Left ventricle myocardium superior (tissue), 1 donor: ENCODE data around the gene OSBP2. TPM values are rescaled to one million over a fixed set of nuclear protein-coding genes. Genes with fewer than 3 reads are reported as not detected.

ENCODE experiments used
- ATAC-seq: fragments of 200-7000 bp; cut with Tn5 transposase; one replicate; pipeline ENCODE4 v1.9.1; 2020; ENCODE audit warnings: mild to moderate bottlenecking, moderate library complexity
- DNase-seq: peaks from one replicate; pipeline ENCODE4 v3.0.0-alpha.2; 2020
- intact Hi-C: fragments of 100-400 bp; cut with micrococcal nuclease; formaldehyde crosslinking; loops from one replicate; pipeline ENCODE4 v1.11.0; 2022
- total RNA-seq: library from RNA; stranded (reverse); fragmentation: NEBNext Ultra II Directional; extraction: Animal tissue kit (Norgen Biotek cat#: 25700); gene quantifications from one replicate; pipeline ENCODE4 v1.2.1, GENCODE V29; 2021
- donor health status: DM: no; HTN: yes; CAD: no; lungs with severe emphysema.

OSBP2 gene
- total RNA-seq, 1 donor from 2014 or later = 16.0 TPM

DNA sequence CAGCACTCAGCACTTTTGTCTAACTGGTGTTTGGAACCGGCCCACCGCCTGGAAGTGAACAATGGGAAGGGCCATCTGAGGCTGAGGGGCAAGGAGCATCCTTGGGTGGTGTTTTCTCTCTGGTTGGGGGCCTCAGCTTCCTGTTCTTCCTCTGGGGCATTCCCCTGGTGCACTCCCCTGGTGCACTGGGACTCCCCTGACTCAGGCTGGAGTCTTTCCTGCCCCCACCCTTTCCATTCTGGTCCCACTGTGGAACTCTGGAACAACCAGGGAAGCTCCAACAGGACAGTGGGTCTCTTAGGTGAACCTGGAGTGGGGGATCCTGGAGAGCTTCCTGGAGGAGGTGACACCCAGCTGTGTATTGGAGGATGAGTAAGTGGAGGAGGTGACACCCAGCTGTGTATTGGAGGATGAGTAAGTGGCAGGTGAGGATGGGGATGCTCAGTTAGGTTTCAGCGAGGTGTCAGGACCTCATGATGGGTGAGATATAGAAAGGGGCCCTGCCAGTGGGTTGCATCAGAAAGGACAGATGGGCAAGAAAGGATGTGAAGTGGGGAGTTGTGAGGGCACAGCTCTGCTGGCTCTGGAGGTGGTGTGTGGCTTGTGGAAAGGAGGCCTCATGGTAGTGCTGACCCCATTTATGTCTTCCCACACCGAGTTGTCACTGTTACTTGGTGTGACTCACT is 132.1 kb downstream of the OSBP2 start:
- DNase-seq = no peak
- intact Hi-C loops = no loop called here
- ATAC-seq = no peak

DNA sequence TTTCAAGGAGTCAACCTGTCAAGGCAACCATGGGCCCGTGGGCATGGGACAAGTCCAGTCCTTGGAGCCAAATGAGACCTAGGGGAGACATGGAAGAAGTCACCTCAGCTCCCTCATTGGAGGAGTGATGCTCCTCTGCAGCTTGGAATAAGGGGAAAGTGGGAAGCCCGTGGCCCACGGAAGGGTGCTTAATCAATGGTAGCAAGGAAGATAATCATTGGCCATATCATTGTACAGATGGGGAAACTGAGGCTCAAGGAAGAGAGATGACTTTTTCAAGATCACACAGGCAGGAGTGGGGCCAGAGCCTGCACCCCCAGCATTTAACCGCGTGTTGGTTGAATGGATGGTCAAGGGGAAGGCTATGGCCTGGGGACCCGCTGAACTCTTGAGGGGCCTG is 133.0 kb downstream of the OSBP2 start:
- DNase-seq (no peak), ATAC-seq (no peak)
- intact Hi-C loops = no loop called here

DNA sequence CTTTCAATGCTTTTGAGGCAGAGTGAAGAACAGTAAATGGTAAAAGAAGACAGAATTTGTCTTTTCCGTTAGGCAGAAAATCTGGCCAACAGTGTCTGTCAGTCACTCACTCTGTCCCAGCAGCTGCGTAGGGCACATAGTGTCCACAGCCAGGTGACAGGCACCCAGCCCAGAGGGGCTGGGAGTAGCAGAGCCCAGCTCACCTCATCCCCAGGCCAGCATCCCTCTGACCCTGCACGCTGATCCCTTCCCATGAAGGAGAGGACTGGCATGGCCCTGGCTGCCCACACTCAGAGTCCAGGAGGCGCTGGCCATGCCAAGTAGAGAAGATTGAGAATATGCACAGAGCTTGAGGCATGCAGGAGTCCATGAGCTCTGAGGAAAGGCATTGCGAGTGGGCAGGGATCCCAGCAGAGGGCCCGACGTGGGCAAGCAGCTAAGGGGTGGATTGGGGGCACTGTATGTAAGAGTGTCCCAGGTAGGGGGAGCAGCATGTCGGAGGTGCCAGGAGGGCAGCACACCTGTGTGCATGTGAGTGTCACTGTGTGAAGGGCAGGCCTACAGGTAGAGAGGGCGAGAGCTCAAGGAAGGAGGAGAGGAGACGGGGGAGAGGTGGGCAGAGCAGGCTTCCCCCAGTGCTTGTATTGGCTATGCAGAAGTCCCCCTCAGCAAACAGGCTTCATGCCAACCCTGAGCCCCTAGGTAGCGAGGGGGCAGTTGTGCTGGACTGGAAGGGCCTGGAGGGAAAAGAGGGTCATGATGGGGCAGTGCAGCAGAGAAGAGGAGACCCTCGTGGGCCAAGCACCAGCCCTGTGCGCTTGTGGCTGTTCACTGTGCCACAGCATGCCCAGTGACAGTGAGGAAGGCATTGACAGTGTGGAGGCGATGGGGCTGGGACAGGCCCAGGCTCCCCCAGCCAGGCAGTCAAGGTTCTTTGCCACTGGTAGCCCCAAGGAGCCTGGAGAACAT is 133.8 kb downstream of the OSBP2 start:
- no peak for ATAC-seq
- no peak for DNase-seq
- intact Hi-C loops = no loop called here

DNA sequence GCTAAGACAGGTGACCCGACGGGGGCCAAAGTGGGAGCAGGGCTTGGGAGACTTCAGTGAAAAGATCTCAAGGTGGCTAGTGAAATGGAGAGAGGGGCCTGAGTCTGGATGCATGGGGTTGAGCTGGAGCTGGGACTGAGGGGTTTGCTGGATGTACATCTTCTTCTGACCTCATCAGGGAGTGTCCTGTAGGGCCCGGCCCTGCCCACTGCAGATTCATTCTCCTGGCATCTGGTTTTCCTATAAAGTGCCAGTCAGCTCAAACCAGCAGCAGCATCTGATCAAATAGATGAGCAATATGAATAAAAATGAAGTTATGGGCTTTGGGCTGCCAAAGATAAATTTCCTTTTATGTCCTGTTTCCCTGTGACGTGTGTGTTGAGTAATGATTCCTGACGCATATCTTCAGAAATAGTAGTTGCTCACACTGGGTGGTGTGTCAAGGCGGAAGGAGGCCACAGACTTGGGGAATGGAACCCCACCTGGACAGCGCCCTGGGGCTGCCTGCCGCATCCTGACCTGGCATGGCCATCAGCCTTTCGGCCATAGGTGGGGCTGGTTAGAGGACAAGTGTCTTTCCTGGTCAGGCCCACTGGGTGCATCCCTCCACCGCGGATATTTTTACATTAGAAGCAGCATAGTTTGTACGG is 135.4 kb downstream of the OSBP2 start:
- intact Hi-C loops = no loop called here
- DNase-seq = no peak
- ATAC-seq = no peak

DNA sequence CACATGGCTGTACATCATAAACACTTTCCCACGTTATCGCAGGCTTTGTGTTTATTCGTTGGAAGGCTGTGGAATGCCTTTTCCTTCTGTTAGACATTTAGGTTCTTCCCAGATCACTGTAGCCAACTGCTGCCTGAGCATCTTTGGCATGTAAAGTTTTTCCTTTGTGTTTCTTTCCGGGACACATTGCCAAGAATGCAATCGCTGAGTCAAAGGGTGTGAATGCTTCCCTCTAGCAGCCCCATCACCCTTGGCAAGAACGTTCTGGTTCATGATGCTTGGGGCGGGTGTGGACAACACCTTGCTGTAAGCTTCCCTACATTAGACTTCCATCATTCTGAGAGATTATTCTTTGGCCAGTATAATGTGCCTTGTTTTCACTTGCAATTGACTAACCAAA is 136.2 kb downstream of the OSBP2 start:
- no peak for DNase-seq
- intact Hi-C loops = no loop called here
- peak; percentile 45 for ATAC-seq

DNA sequence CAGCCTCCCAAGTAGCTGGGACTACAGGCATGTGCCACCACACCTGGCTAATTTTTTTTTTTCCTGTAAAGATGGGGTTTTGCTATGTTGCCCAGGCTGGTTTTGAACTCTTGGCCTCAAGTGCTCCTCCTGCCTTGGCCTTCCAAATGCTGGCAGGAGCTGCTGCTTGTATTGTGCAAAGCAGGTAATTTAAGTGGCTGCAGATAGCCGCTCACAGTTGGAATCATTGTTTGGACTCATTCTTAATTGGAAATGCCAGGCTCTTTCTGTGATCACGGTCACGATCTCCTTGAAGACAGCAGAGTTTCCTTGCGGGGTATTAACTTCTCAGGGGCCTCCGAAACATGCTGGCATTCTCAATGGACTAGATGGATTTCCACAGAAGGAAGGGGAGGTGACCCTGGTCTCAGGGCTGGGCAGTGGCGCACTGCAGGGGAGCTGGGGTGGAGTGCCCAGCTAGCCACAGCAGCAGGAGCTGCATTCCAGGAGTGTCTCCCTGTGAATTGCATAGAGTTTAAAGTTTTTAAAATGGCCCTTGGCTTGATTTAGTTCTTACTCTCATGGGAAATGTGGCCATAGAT is 137.8 kb downstream of the OSBP2 start:
- ATAC-seq (no peak), DNase-seq (no peak)
- intact Hi-C loops = no loop called here

DNA sequence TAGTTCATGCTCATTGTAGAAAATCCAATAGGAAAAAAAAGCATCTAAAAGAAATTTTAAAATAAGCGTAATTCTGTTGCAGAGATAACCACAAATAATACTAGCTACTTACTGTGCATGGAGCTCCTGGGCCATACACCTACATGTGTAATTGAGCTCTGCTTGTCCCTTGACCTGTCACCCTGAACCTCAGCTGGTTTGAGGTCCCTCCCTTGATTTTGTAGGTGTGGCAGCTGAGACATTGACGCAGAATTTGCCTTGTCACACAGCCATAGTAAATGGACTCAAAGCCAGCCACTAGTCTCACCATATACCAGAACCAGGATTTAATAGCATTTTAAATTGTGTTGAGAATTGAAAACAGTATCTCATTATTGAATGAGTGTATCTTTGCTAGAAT is 138.6 kb downstream of the OSBP2 start:
- no peak for DNase-seq
- ATAC-seq = no peak
- intact Hi-C loops = no loop called here

DNA sequence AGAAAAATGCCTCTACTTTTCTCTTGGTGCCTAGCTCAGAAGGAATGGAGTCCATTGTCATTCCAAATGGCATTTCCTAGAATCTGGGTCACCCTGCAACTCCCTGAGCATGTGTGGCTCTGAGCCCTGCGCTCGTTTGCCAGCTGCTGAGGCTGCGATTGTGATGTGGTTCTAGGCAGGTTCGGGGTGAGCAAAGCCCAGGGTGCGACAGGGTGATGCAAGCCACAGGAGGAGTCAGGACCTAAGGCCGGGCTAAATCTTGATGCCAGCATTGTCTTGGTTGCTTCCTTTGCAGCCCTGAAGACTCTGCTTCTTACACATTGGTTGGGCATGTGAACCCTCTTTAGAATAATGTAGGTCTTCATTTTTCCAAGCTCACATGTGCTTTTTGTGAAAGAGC is 142.9 kb downstream of the OSBP2 start:
- DNase-seq = no peak
- intact Hi-C loops = no loop called here
- ATAC-seq = no peak

DNA sequence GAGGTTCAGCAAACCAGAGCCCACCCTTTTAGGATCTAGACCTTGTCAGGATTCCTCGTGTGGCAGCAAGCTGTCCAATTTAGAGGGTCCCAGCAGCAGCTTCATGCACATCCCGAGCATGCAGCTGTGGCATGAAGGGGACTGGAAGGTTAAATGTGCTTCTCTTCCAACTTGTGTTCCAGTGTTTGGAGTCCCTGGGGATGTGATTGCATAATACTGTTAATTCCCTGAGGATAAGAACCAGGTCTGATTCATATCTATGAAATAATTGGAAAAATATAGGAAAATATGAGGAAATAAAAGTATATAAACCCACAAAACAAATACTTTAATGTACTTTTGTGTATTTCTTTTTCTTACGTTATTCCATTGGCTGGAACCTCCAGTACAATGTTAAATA is 143.4 kb downstream of the OSBP2 start:
- DNase-seq (no peak), ATAC-seq (no peak)
- intact Hi-C loops = no loop called here

DNA sequence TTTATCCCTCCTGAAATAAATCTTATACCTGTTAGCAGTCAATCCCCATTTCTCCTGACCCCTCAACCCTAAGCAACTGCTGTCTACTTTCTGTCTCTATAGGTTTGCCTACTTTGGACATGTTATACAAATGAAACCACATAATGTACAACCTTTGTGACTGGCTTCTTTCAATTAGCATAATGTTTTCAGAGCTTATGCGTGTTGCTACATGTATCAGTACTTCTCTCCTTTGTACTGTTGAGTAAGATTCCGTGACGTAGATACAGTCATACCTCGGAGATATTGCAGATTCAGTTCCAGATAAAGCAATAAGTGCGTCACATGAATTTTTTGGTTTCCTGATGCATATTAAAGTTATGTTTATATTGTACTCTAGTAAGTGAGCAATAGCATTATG is 146.6 kb downstream of the OSBP2 start:
- no peak for DNase-seq
- ATAC-seq = no peak
- intact Hi-C loops = no loop called here

DNA sequence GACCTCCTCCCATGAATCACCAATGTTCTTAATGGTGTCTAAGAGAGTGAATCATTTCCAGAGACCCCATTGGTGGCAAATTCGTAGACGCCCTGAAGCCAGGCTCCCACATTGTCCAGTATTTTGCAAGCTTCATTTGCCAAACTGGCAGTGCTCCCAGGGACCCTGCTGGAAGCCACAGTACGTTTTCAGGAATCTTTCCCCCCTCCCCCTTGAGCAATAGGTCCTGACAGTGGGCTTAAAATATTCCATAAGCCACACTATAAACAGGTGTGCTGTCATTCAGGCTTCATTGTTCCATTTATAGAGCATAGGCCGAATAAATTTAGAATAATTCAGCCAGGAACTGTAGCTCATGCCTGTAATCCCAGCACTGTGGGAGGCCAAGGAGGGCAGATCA is 148.6 kb downstream of the OSBP2 start:
- no peak for DNase-seq
- intact Hi-C loops = no loop called here
- no peak for ATAC-seq

DNA sequence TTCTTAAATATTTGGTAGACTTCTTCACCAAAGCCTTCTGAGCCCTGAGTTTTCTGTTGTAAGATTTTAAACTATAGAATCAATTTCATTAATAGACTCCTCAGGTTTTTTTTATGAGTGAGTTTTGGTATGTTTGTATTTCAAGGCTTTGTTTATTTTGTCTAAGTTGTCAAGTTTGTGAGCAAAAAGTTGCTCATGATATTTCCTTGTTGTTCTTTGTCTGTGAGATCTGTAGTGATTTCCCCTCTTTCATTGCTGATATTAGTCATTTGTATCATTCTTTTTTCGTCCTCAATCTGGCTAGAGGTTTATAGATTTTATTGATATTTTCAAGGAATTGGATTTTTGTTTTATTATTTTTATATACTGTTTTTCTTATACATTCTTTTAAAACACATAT is 152.9 kb downstream of the OSBP2 start:
- ATAC-seq = no peak
- intact Hi-C loops = no loop called here
- no peak for DNase-seq

DNA sequence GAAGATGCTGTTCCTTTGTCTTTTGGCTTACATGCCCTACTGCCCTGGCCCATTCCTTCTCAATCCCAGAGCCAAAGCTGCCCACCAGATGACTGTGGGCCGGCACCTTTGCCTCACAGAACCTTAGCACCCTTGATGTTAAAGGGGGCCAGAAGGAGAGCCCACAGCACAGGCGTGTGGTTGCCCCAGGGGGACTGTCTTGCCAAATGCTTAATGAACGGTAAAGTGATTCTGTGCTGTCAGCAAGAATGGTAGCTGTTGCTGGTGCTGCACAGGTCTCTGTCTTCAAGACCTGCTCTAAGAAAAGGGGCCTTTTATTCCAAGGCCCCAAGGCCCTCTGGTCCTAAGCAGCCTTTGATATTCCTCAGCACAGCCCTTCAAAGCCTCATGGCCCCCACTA is 160.6 kb downstream of the OSBP2 start:
- ATAC-seq = no peak
- no peak for DNase-seq
- intact Hi-C loops = no loop called here

DNA sequence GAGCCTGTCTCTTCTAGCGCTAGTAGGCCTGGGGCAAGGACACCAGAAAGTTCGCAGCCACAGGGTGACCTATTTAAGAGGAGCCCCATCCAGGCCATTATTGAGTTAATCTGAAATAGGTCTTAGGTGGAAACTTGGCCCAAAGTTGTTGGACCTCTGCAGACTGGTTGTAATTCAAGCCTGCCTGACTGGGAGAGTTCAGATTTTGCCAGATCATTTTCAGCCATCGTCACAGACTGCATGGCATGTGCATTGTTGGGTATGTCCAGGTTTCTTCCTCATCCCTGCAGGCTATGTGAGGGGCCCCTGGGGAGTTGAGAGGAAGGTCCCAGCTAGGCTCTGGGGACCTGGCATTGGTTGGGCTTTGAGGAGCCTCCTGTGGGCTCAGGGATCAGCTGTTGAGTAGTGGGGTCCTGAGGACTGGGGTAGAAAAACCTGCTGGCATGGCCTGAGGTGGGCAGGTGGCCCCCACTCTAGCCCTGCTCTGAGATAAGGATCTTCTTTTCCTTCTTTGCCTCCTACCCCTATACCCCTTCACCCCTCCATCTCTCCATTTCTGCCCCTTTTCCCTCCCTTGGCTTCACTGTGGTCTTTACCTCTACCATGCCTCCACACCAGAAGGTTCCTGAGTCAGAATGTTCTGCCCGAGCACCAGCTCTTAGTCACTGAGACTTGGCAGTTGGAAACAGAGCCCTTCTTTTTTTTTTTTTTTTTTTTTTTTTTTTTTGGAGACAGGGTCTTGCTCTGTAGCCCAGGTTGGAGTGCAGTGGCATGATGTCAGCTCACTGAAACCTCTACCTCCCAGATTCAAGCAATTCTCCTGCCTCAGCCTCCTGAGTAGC is 161.2 kb downstream of the OSBP2 start:
- DNase-seq = no peak
- intact Hi-C loops = no loop called here
- no peak for ATAC-seq

DNA sequence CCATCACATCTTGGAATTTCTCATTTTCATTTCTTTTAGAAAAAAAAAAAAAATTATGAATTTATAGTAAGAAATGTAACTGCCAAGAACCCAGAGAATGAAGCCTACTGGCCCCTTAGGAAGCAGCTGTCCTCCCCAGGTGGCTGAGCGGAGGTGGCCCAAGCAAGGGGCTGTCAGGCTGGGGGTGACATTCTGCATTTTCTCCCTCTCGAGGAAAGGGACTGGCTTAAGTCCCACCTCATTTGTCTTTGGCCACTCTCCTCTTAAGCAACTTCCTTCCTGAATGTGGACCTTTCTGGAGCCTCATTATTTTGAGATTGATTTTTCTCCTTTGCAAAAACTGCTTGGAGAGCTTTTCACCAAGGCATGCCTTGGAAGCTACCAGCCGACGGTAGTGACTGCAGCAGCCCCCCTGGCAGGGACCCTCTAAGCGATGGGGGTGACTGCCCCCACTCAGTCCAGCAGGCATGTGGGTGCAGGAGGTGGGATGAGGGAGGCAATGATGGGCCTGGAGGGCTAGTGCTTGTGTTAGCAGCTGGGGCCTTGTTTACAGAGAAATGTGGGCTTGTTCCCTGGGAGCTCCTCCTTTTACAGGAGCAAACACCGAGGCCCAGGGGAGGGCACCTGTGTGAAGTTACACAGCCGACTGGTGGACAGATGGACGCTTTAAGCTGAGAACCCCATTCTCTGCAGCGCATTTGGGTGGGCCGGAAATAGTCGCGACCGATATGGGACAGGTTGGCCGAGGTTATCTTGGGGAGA is 162.2 kb downstream of the OSBP2 start:
- ATAC-seq (no peak), DNase-seq (no peak)
- intact Hi-C loops = no loop called here

DNA sequence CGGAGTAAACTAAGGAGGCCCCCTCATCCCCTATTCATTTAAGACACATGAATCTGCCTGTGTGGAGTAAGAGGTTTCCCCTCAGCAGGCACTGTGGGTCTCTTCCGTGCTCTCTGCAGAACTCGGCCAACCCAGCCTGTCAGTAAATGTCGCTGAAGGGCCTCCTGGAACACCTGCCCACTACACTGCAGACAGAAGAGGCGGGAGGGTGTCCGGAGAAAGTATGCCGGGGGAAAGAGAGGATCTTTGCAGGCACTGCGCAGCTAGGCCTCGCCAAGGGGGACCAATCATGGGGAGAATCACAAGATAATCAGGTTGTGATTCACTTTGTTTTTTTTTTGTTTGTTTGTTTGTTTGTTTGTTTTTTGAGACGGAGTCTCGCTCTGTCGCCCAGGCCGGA is 163.1 kb downstream of the OSBP2 start:
- no peak for DNase-seq
- ATAC-seq = no peak
- intact Hi-C loops = no loop called here

DNA sequence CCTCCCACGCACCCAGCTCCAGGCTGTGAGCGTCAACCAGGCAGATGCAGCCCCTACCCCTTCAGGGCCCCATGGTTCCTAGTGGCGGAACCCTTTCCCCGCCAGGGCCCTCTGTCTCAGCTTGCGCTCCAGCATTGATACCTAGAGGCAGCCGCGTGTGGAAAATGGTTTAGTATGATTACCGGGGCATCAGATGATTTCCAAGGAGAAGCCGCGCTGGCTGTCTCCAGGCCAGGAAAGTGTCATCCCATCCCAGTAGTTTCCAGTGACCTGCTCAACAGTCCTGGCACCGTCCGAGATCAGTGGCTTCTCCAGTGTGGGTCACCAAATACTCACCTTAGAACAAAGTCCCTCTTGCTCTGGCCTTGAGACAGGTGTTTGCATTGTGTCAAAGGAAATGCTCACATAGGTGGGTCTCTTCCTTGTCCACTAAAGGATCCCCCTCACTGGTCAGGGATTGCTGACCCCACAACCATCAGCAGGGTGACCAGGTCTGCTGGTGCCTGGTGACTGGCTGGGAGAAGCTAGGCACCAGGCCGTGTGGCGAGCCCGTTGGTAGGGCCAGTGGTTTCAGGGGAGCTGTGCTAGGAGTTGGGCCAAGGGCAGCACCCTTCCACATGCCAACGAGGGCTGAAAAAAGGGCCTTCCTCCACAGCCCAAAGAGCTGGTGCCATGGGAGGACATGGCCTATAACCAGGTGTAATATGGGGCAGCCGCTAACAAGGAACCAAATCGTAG is 164.5 kb downstream of the OSBP2 start:
- intact Hi-C loops = no loop called here
- ATAC-seq = no peak
- DNase-seq = no peak

DNA sequence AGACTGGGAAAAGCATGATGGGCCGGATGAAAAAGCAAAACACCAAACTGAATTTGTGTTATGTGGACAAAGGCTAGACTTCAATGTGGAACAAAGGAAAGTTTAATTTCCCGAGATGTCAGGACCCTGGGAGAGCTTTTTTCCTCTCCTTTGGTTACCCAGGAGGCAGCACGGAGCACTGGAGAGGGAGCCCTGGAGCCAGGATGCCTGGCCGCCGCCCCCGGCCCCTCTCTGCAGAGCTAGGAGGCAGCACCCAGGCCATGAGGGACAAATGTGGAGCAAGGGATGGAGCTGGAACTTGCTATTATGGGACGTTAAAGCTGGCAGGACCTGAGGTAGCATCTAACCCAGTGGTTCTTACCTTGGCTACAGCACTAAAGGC is 165.0 kb downstream of the OSBP2 start:
- intact Hi-C loops = no loop called here
- DNase-seq (no peak), ATAC-seq (no peak)
